Activated CD8-positive, alpha-beta memory T cell treated with anti-CD3 and anti-CD28 coated beads, Interleukin-2, amount 50 U/mL, for 1 hour (primary cell): ENCODE measurements around the gene PTPRN2.
"Not testable (repeated sequence)": the region's sequence is repeated elsewhere in the genome, so short reads cannot be mapped to it uniquely, and the experiment has no call there.

ENCODE experiments used
- DNase-seq: peaks from one replicate; pipeline ENCODE4 v3.0.0-alpha.2; 2020; ENCODE audit errors: extremely low read depth

PTPRN2 gene

GRCh38 chr7:158587162-158588084, at the start of gene PTPRN2:
Gene PTPRN2 (minus strand): TSS chr7:158587823.
- no peak for DNase-seq

- no peak for DNase-seq
These were observed 45.7 kb upstream of the PTPRN2 start for GRCh38 chr7:158633055-158633956.

GRCh38 chr7:158631574-158632195, 44.1 kb upstream of the PTPRN2 start:
- DNase-seq = no peak

GRCh38 chr7:158626289-158626688, 38.7 kb upstream of the PTPRN2 start:
- DNase-seq = not testable (repeated sequence)

- DNase-seq = no peak
These were observed 35.6 kb upstream of the PTPRN2 start for GRCh38 chr7:158623241-158623640.

GRCh38 chr7:158620839-158621441, 33.3 kb upstream of the PTPRN2 start:
- DNase-seq = no peak

GRCh38 chr7:158620418-158620817, 32.8 kb upstream of the PTPRN2 start:
- no peak for DNase-seq

GRCh38 chr7:158618745-158619140, 31.1 kb upstream of the PTPRN2 start:
- no peak for DNase-seq

- DNase-seq = no peak
These were observed 30.1 kb upstream of the PTPRN2 start for GRCh38 chr7:158617737-158618128.

- no peak for DNase-seq
These were observed 28.4 kb upstream of the PTPRN2 start for GRCh38 chr7:158616050-158616449.

- DNase-seq = no peak
These were observed 27.1 kb upstream of the PTPRN2 start for GRCh38 chr7:158614700-158615099.

- DNase-seq = no peak
These were observed 25.9 kb upstream of the PTPRN2 start for GRCh38 chr7:158613481-158613880.

GRCh38 chr7:158612546-158612945, 24.9 kb upstream of the PTPRN2 start:
- no peak for DNase-seq

GRCh38 chr7:158611541-158611940, 23.9 kb upstream of the PTPRN2 start:
- no peak for DNase-seq

GRCh38 chr7:158609313-158609974, 21.8 kb upstream of the PTPRN2 start:
- DNase-seq = no peak

- no peak for DNase-seq
These were observed 19.9 kb upstream of the PTPRN2 start for GRCh38 chr7:158607563-158607962.

GRCh38 chr7:158606671-158607424, 19.2 kb upstream of the PTPRN2 start:
- DNase-seq = no peak

- DNase-seq = no peak
These were observed 18.5 kb upstream of the PTPRN2 start for GRCh38 chr7:158606129-158606528.

GRCh38 chr7:158603773-158604755, 16.4 kb upstream of the PTPRN2 start:
- DNase-seq = no peak
